Ovary (tissue), 9 donors: ENCODE results near the gene RAB31. TPM values are rescaled to one million over a fixed set of nuclear protein-coding genes. Genes with fewer than 3 reads are reported as not detected.

Experiments used
- DNase-seq, 5 donors: peaks; one replicate each; pipeline ENCODE4 v3.0.0-alpha.2; 2019 to 2020
- H3K27ac ChIP-seq, 2 donors: fragments of 200-600 bp; one replicate each; pipeline versions ENCODE4 v1.5.1 to v1.8.0; 2019 to 2022
- H3K27me3 ChIP-seq: fragments of 200-600 bp; one replicate; pipeline ENCODE4 v1.8.0; 2022
- H3K36me3 ChIP-seq: fragments of 200-600 bp; sonication (generic); one replicate; pipeline ENCODE4 v1.5.1; 2019
- H3K4me1 ChIP-seq: one replicate; pipeline ENCODE4 v1.8.1; 2013; ENCODE audit warnings: mild to moderate bottlenecking, moderate library complexity; ENCODE audit not compliant: insufficient read depth
- H3K4me3 ChIP-seq: fragments of 200-600 bp; sonication (generic); one replicate; pipeline ENCODE4 v1.5.1; 2017
- H3K9me3 ChIP-seq, 2 donors: fragments of 200-600 bp in 1 of 2; sonication (generic) in 1 of 2; one replicate each; pipeline versions ENCODE4 v1.5.1 to v1.8.1; 2013 to 2019; ENCODE audit warnings: mild to moderate bottlenecking in 1 of 2, moderate library complexity in 1 of 2
- CTCF ChIP-seq, 3 donors: fragments of 450-650 bp in 2 of 3; fragments of 200-600 bp in 1 of 3; IDR thresholded peaks; one replicate each; pipeline versions ENCODE4 v1.5.1 to v1.8.0; 2016 to 2022; ENCODE audit warnings: antibody characterized with exemption in 3 of 3, mild to moderate bottlenecking in 1 of 3
- EP300 ChIP-seq: sonication (generic); formaldehyde crosslinking; IDR thresholded peaks from one replicate; pipeline ENCODE4 v1.6.1; 2017; ENCODE audit warnings: antibody characterized with exemption
- POLR2A ChIP-seq: fragments of 450-650 bp; IDR thresholded peaks from one replicate; pipeline ENCODE4 v1.6.1; 2017; ENCODE audit warnings: antibody characterized with exemption, mild to moderate bottlenecking, moderate library complexity
- WGBS, 3 donors: extraction: QIAGEN DNeasy Blood & Tissue Kit in 1 of 3; methylation state at CpG; one replicate each; pipeline versions ENCODE4 v1.1.5 to v1.1.7; 2013 to 2017; 5-methylcytosine and 5-hydroxymethylcytosine counted together
- intact Hi-C, 4 donors: fragments of 100-400 bp; cut with DNase I; formaldehyde crosslinking; loops; one replicate each; pipeline versions ENCODE4 v1.11.0 to v1.15.1; 2022 to 2023
- polyA plus RNA-seq, 2 donors: library from polyadenylated mRNA; stranded (reverse); fragments of 200-250 nt in 1 of 2; fragments of 350-450 nt in 1 of 2; fragmentation: Illumina TruSeq in 1 of 2; extraction: RNeasy Lipid Tissue Mini Kit (QIAGEN cat#74804) in 1 of 2; gene quantifications; one replicate each; pipeline ENCODE4 v1.2.3, GENCODE V29; 2013 to 2014
- total RNA-seq, 7 donors: library from RNA; depleted of rRNA in 2 of 7; stranded (reverse); fragments of >200 nt in 2 of 7; fragmentation: NEBNext Ultra II Directional in 3 of 7; extraction: Animal tissue kit (Norgen Biotek cat#: 25700) in 3 of 7; gene quantifications; one replicate each; pipeline versions ENCODE4 v1.1.0 to v1.2.4, GENCODE V29; 2016 to 2023
- donor health status: DM: no; HTN: no; CAD: no; lungs with moderate emphysema.
- donor health status: DM: no; HTN: no; CAD: no.
- donor health status: Bipolar disorder and iron deficiency.
- donor health status: DM: yes; HTN: yes; CAD: no.
- donor health status: DM: no; HTN: no; CAD: no.
- donor health status: DM: yes; HTN: yes; CAD: no.

Gene RAB31
- total and polyA plus RNA-seq, 9 donors, result 37.9 to 188 (median 62.8) TPM

GRCh38 chr18:9711361-9712129 is 3.4 kb downstream of the RAB31 start:
- intact Hi-C loops, result loop anchor here in 1 of 4 donors (10.0 kb wide), 1 partner anchor 243 kb away; no protein-coding TSS in a partner anchor
- no peak overlapping the region for H3K4me3 ChIP-seq
- peak in 1 of 5 donors; percentile 33 for DNase-seq
- H3K9me3 ChIP-seq, result no peaks in the 10 kb centered on the region
- WGBS, 3 donors, result 78 to 80% (median 78%) methylated on average over 7 of the region's 7 CpGs
- no peak for TF ChIP-seq POLR2A
- no peak for TF ChIP-seq CTCF (IDR thresholded peaks at IDR 0.05)
- no peak for TF ChIP-seq EP300
- no peaks in the 10 kb centered on the region for H3K36me3 ChIP-seq
- H3K4me1 ChIP-seq, result peaks cover 10% of the 10 kb centered on the region
- no peaks in the 10 kb centered on the region for H3K27me3 ChIP-seq
- no peak overlapping the region for H3K27ac ChIP-seq

- Histone ChIP-seq H3K36me3 (no peaks in the 10 kb centered on the region), H3K4me1 (peaks cover 10% of the 10 kb centered on the region), H3K9me3 (no peaks in the 10 kb centered on the region), H3K27ac (no peak overlapping the region), H3K4me3 (no peak overlapping the region), H3K27me3 (no peaks in the 10 kb centered on the region)
- intact Hi-C loops, result loop anchor here in 1 of 4 donors (10.0 kb wide), 1 partner anchor 243 kb away; no protein-coding TSS in a partner anchor
- 62 to 69% (median 66%) methylated on average over 5 of the region's 5 CpGs for WGBS, 3 donors
- no peak for DNase-seq
- TF ChIP-seq EP300 (no peak), CTCF (IDR thresholded peaks at IDR 0.05) (no peak), POLR2A (no peak)
These were observed 4.1 kb downstream of the RAB31 start for GRCh38 chr18:9712130-9712577.

- Histone ChIP-seq H3K4me3 (no peak overlapping the region), H3K27ac (no peak overlapping the region), H3K36me3 (no peaks in the 10 kb centered on the region), H3K9me3 (no peaks in the 10 kb centered on the region), H3K4me1 (peaks cover 10% of the 10 kb centered on the region), H3K27me3 (no peaks in the 10 kb centered on the region)
- intact Hi-C loops, result loop anchor here in 1 of 4 donors (10.0 kb wide), 1 partner anchor 242 kb away; no protein-coding TSS in a partner anchor
- WGBS, 3 donors, result 32 to 50% (median 41%) methylated on average over 3 of the region's 3 CpGs
- TF ChIP-seq CTCF (IDR thresholded peaks at IDR 0.05), result no peak
- no peak for TF ChIP-seq POLR2A
- no peak for TF ChIP-seq EP300
- no peak for DNase-seq
These were observed 4.5 kb downstream of the RAB31 start for GRCh38 chr18:9712611-9713010.

GRCh38 chr18:9714266-9715087 is 6.4 kb downstream of the RAB31 start:
- no peaks in the 10 kb centered on the region for H3K36me3 ChIP-seq
- no peak overlapping the region for H3K27ac ChIP-seq
- no peak overlapping the region for H3K4me3 ChIP-seq
- H3K9me3 ChIP-seq, result no peaks in the 10 kb centered on the region
- DNase-seq, result no peak
- 94 to 96% (median 95%) methylated on average over 10 of the region's 10 CpGs for WGBS, 3 donors
- no peaks in the 10 kb centered on the region for H3K27me3 ChIP-seq
- intact Hi-C loops, result loop anchor here in 1 of 4 donors (10.0 kb wide), 1 partner anchor 240 kb away; no protein-coding TSS in a partner anchor
- peaks cover 11% of the 10 kb centered on the region for H3K4me1 ChIP-seq
- TF ChIP-seq EP300, result no peak
- no peak for TF ChIP-seq POLR2A
- no peak for TF ChIP-seq CTCF (IDR thresholded peaks at IDR 0.05)
